Renal cortical epithelial cell (primary cell): Measurements from ENCODE around the gene ZNF761. TPM values are rescaled to one million over a fixed set of nuclear protein-coding genes. Genes with fewer than 3 reads are reported as not detected.

Experiments
- total RNA-seq: library from RNA; depleted of rRNA; stranded (reverse); fragments of >200 nt; gene quantifications from 2 replicates; pipeline ENCODE4 v1.2.3, GENCODE V29; 2014

Gene ZNF761
- total RNA-seq, 1 donor from 2014 or later = 25.5 TPM

Other genes with a start within 250 kb of the ZNF761 start
- gene ZNF665, start 238.6 kb upstream of the ZNF761 start, total RNA-seq = 1.4 and 5.4 TPM in 2 replicates
- gene ZNF677, start 177.1 kb upstream of the ZNF761 start, total RNA-seq = 7.1 and 14.5 TPM in 2 replicates
- not detected in 2 replicates for gene VN1R2, start 173.7 kb upstream of the ZNF761 start, total RNA-seq
- not detected in 2 replicates for gene VN1R4, start 164.3 kb upstream of the ZNF761 start, total RNA-seq
- 9.2 and 15.6 TPM in 2 replicates for gene ZNF845, start 98.2 kb upstream of the ZNF761 start, total RNA-seq
- gene ZNF525, start 66.3 kb upstream of the ZNF761 start, total RNA-seq = 10.2 and 15.3 TPM in 2 replicates
- 21.7 and 25.1 TPM in 2 replicates for gene ZNF765, start 36.8 kb upstream of the ZNF761 start, total RNA-seq
- gene ZNF813, start 35.7 kb downstream of the ZNF761 start, total RNA-seq = 5.4 and 11.7 TPM in 2 replicates
- 4.0 and 9.3 TPM in 2 replicates for gene ZNF331, start 106.2 kb downstream of the ZNF761 start, total RNA-seq
- not detected in 2 replicates for gene DPRX, start 200.0 kb downstream of the ZNF761 start, total RNA-seq